GM13976 (cell line): ENCODE measurements around the gene KLHL29.

ENCODE experiments used
- DNase-seq: peaks from one replicate; pipeline ENCODE4 v3.0.0; 2012; ENCODE audit warnings: low spot score
- CTCF ChIP-seq: IDR thresholded peaks from 2 replicates; pipeline ENCODE4 v1.5.1; 2012; ENCODE audit warnings: borderline replicate concordance, mild to moderate bottlenecking; ENCODE audit not compliant: insufficient read depth; ENCODE audit errors: extremely low read depth, missing control alignments, control extremely low read depth
- in situ Hi-C: fragments of 300-500 bp; cut with MboI; formaldehyde crosslinking; loops from one replicate; pipeline ENCODE4 v1.12.0; 2022; ENCODE audit warnings: low sequenced_read_pairs, mixed read lengths, inconsistent platforms; ENCODE audit not compliant: unreplicated experiment

KLHL29 gene

GRCh38 chr2:23506531-23507266 is 121.7 kb downstream of the KLHL29 start:
- in situ Hi-C loops: no loop called here
- no peak for TF ChIP-seq CTCF
- DNase-seq: no peak

- in situ Hi-C loops: no loop called here
- no peak for DNase-seq
- TF ChIP-seq CTCF: no peak
These were observed 122.5 kb downstream of the KLHL29 start for GRCh38 chr2:23507267-23508065.

- TF ChIP-seq CTCF: no peak
- in situ Hi-C loops: no loop called here
- no peak for DNase-seq
These were observed 123.0 kb downstream of the KLHL29 start for GRCh38 chr2:23508066-23508390.

GRCh38 chr2:23509103-23509502 is 124.1 kb downstream of the KLHL29 start:
- in situ Hi-C loops: no loop called here
- DNase-seq: no peak
- TF ChIP-seq CTCF: no peak

GRCh38 chr2:23509596-23510292 is 124.8 kb downstream of the KLHL29 start:
- in situ Hi-C loops: no loop called here
- no peak for TF ChIP-seq CTCF
- DNase-seq: no peak

GRCh38 chr2:23510471-23510870 is 125.5 kb downstream of the KLHL29 start:
- DNase-seq: no peak
- in situ Hi-C loops: no loop called here
- no peak for TF ChIP-seq CTCF
